Measurements from ENCODE around the gene NUDT4B. TPM values are rescaled to one million over a fixed set of nuclear protein-coding genes. Genes with fewer than 3 reads are reported as not detected.
"Not testable (repeated sequence)": the region's sequence is repeated elsewhere in the genome, so short reads cannot be mapped to it uniquely, and the experiment has no call there.

Gene NUDT4B
- total RNA-seq, 4 donors from 2014 or later: 5.9 to 24.1 TPM; not detected in 2

GRCh38 chr1:148723515-148723914 lies 25.1 kb upstream of the NUDT4B start:
- DNase-seq; H3K27me3 ChIP-seq; H3K4me3 ChIP-seq; H3K36me3 ChIP-seq; intact Hi-C loops (cut with DNase I; ENCODE audit: low total_unique reads); H3K4me1 ChIP-seq; H3K9me3 ChIP-seq; H3K27ac ChIP-seq: not testable (repeated sequence)

- DNase-seq; H3K27me3 ChIP-seq; intact Hi-C loops (cut with DNase I; ENCODE audit: low total_unique reads); H3K27ac ChIP-seq; H3K9me3 ChIP-seq; H3K4me1 ChIP-seq; H3K4me3 ChIP-seq; H3K36me3 ChIP-seq: not testable (repeated sequence)
These were observed 23.7 kb upstream of the NUDT4B start for GRCh38 chr1:148724872-148725271.

- H3K4me1 ChIP-seq; H3K36me3 ChIP-seq; H3K27me3 ChIP-seq; H3K27ac ChIP-seq; H3K9me3 ChIP-seq; DNase-seq; H3K4me3 ChIP-seq; intact Hi-C loops (cut with DNase I; ENCODE audit: low total_unique reads): not testable (repeated sequence)
These were observed 20.7 kb upstream of the NUDT4B start for GRCh38 chr1:148727862-148728261.

GRCh38 chr1:148729128-148729527 lies 19.4 kb upstream of the NUDT4B start:
- H3K36me3 ChIP-seq; H3K27me3 ChIP-seq; intact Hi-C loops (cut with DNase I; ENCODE audit: low total_unique reads); H3K27ac ChIP-seq; H3K4me3 ChIP-seq; DNase-seq; H3K4me1 ChIP-seq; H3K9me3 ChIP-seq: not testable (repeated sequence)

GRCh38 chr1:148729541-148729940 lies 19.0 kb upstream of the NUDT4B start:
- H3K36me3 ChIP-seq; H3K27ac ChIP-seq; H3K9me3 ChIP-seq; H3K4me1 ChIP-seq; DNase-seq; intact Hi-C loops (cut with DNase I; ENCODE audit: low total_unique reads); H3K4me3 ChIP-seq; H3K27me3 ChIP-seq: not testable (repeated sequence)

- H3K9me3 ChIP-seq; H3K27ac ChIP-seq; intact Hi-C loops (cut with DNase I; ENCODE audit: low total_unique reads); H3K4me3 ChIP-seq; H3K27me3 ChIP-seq; DNase-seq; H3K36me3 ChIP-seq; H3K4me1 ChIP-seq: not testable (repeated sequence)
These were observed 16.3 kb upstream of the NUDT4B start for GRCh38 chr1:148732277-148732676.

GRCh38 chr1:148733585-148734310 lies 14.8 kb upstream of the NUDT4B start:
- intact Hi-C loops (cut with DNase I; ENCODE audit: low total_unique reads); H3K4me3 ChIP-seq; H3K36me3 ChIP-seq; H3K27me3 ChIP-seq; H3K4me1 ChIP-seq; DNase-seq; H3K9me3 ChIP-seq; H3K27ac ChIP-seq: not testable (repeated sequence)

GRCh38 chr1:148734311-148734662 lies 14.3 kb upstream of the NUDT4B start:
- H3K9me3 ChIP-seq; intact Hi-C loops (cut with DNase I; ENCODE audit: low total_unique reads); H3K4me3 ChIP-seq; H3K4me1 ChIP-seq; H3K27ac ChIP-seq; DNase-seq; H3K36me3 ChIP-seq; H3K27me3 ChIP-seq: not testable (repeated sequence)

GRCh38 chr1:148735538-148735937 lies 13.0 kb upstream of the NUDT4B start:
- H3K4me3 ChIP-seq; H3K4me1 ChIP-seq; H3K27me3 ChIP-seq; H3K27ac ChIP-seq; DNase-seq; intact Hi-C loops (cut with DNase I; ENCODE audit: low total_unique reads); H3K9me3 ChIP-seq; H3K36me3 ChIP-seq: not testable (repeated sequence)

GRCh38 chr1:148738667-148739066 lies 9.9 kb upstream of the NUDT4B start:
- H3K36me3 ChIP-seq; DNase-seq; H3K4me3 ChIP-seq; H3K27ac ChIP-seq; H3K27me3 ChIP-seq; H3K4me1 ChIP-seq; intact Hi-C loops (cut with DNase I; ENCODE audit: low total_unique reads); H3K9me3 ChIP-seq: not testable (repeated sequence)

GRCh38 chr1:148743200-148743599 lies 5.4 kb upstream of the NUDT4B start:
- intact Hi-C loops (cut with DNase I; ENCODE audit: low total_unique reads); H3K27ac ChIP-seq; H3K9me3 ChIP-seq; DNase-seq; H3K4me3 ChIP-seq; H3K27me3 ChIP-seq; H3K36me3 ChIP-seq; H3K4me1 ChIP-seq: not testable (repeated sequence)

- H3K27ac ChIP-seq; H3K4me3 ChIP-seq; H3K9me3 ChIP-seq; H3K4me1 ChIP-seq; H3K36me3 ChIP-seq; DNase-seq; H3K27me3 ChIP-seq; intact Hi-C loops (cut with DNase I; ENCODE audit: low total_unique reads): not testable (repeated sequence)
These were observed 4.6 kb upstream of the NUDT4B start for GRCh38 chr1:148743726-148744720.

GRCh38 chr1:148749335-148749681 lies 734 bp downstream of the NUDT4B start:
- DNase-seq; intact Hi-C loops (cut with DNase I; ENCODE audit: low total_unique reads): not testable (repeated sequence)

More at GRCh38 chr1:148749335-148749681, 734 bp downstream of the NUDT4B start:
- not testable (repeated sequence) for H3K9me3 ChIP-seq, H3K4me1 ChIP-seq, H3K4me3 ChIP-seq, H3K36me3 ChIP-seq, H3K27ac ChIP-seq, H3K27me3 ChIP-seq

All from uterus (tissue), 4 donors.